Fibroblast of mammary gland (primary cell): ENCODE measurements around the gene GNB1L.

ENCODE experiments used
- DNase-seq: peaks from one replicate; pipeline ENCODE4 v3.0.0-alpha.2; 2010; ENCODE audit warnings: low read depth
- H3K4me3 ChIP-seq: 2 replicates; pipeline ENCODE4 v1.5.1; 2011; ENCODE audit warnings: low read depth, mild to moderate bottlenecking, low read length, moderate library complexity; ENCODE audit not compliant: control insufficient read depth
- CTCF ChIP-seq: conservative IDR thresholded peaks from 2 replicates; pipeline ENCODE4 v1.5.1; 2011; ENCODE audit warnings: low read depth, low read length, inconsistent platforms; ENCODE audit not compliant: control insufficient read depth, insufficient read depth

GNB1L gene

GRCh38 chr22:19750507-19751490 is 103.9 kb downstream of the GNB1L start:
- no peak for TF ChIP-seq CTCF
- DNase-seq: no peak
- no peak overlapping the region for H3K4me3 ChIP-seq

- no peak for DNase-seq
- no peak overlapping the region for H3K4me3 ChIP-seq
- no peak for TF ChIP-seq CTCF
Measured at GRCh38 chr22:19749876-19750275, 104.8 kb downstream of the GNB1L start.

- TF ChIP-seq CTCF: no peak
- no peak for DNase-seq
- H3K4me3 ChIP-seq: no peak overlapping the region
Measured at GRCh38 chr22:19748991-19749664, 105.5 kb downstream of the GNB1L start.

- no peak for TF ChIP-seq CTCF
- no peak overlapping the region for H3K4me3 ChIP-seq
- no peak for DNase-seq
Measured at GRCh38 chr22:19748139-19748538, 106.5 kb downstream of the GNB1L start.

- no peak overlapping the region for H3K4me3 ChIP-seq
- no peak for TF ChIP-seq CTCF
- DNase-seq: no peak
Measured at GRCh38 chr22:19747551-19747950, 107.1 kb downstream of the GNB1L start.

GRCh38 chr22:19746726-19747125 is 107.9 kb downstream of the GNB1L start:
- no peak for TF ChIP-seq CTCF
- H3K4me3 ChIP-seq: no peak overlapping the region
- DNase-seq: no peak
